PFSK-1 (cell line): ENCODE measurements around the gene ARHGAP5.

ENCODE experiments used
- FOXP2 ChIP-seq: optimal IDR thresholded peaks from 2 replicates; pipeline ENCODE3; 2011; ENCODE audit warnings: borderline replicate concordance, control low read depth, inconsistent platforms; ENCODE audit not compliant: insufficient read depth; ENCODE audit errors: extremely low read length, extremely low read depth
- POLR2AphosphoS5 ChIP-seq: IDR thresholded peaks from 2 replicates; pipeline ENCODE4 v1.6.1; 2012; ENCODE audit warnings: low read depth, mild to moderate bottlenecking, control low read depth, low read length, moderate library complexity
- REST ChIP-seq, 2 experiments: IDR thresholded peaks; 2 replicates each; pipeline versions ENCODE4 v1.6.1 to v1.8.0; 2011 to 2012; ENCODE audit warnings: low read depth in 2 of 2, low read length in 2 of 2, control low read depth in 1 of 2, inconsistent platforms in 1 of 2, mild to moderate bottlenecking in 1 of 2, moderate library complexity in 1 of 2; ENCODE audit not compliant: insufficient read depth in 1 of 2
- SIN3A ChIP-seq: IDR thresholded peaks from 2 replicates; pipeline ENCODE4 v1.6.1; 2012; ENCODE audit warnings: mild to moderate bottlenecking, low read length, moderate library complexity, borderline replicate concordance; ENCODE audit not compliant: insufficient read depth
- TAF1 ChIP-seq: IDR thresholded peaks from 2 replicates; pipeline ENCODE4 v1.6.1; 2012; ENCODE audit warnings: low read length, control low read depth, borderline replicate concordance; ENCODE audit not compliant: insufficient read depth

The ARHGAP5 gene

DNA sequence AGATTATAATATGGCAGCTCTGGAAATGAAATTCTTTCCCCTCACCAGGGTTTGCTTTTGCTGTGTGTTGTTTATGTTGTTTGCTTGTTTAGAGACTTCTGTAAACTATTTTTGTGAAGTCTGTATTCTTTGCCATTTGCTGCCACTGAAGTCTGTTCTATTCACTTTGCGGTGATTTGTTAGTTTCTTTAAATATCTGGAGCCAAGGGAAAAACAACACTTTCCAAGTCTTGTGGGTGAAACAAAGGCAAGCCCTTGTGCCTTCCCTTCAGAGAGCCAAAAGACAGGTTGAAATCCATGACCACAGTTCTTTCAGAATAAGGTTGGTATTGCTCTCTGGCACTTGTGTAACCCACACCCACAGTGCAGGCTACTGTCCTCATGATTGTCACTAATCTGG is 65.2 kb downstream of the ARHGAP5 start:
- TF ChIP-seq REST (IDR thresholded peaks at IDR 0.05; ENCODE audit: insufficient read depth in 1 of 2, low read depth in 2 of 2, low read length in 2 of 2) (no peak), POLR2AphosphoS5 (no peak), SIN3A (no peak), TAF1 (no peak), FOXP2 (no peak)

GRCh38 chr14:32142754-32143437 is 65.8 kb downstream of the ARHGAP5 start:
- no peak for TF ChIP-seq FOXP2
- no peak for TF ChIP-seq SIN3A
- TF ChIP-seq TAF1: no peak
- TF ChIP-seq POLR2AphosphoS5: no peak
- no peak for TF ChIP-seq REST (IDR thresholded peaks at IDR 0.05; ENCODE audit: insufficient read depth in 1 of 2, low read depth in 2 of 2, low read length in 2 of 2)

- no peak for TF ChIP-seq POLR2AphosphoS5
Measured at GRCh38 chr14:32150392-32150791, 73.3 kb downstream of the ARHGAP5 start.

- no peak for TF ChIP-seq REST (IDR thresholded peaks at IDR 0.05; ENCODE audit: insufficient read depth in 1 of 2, low read depth in 2 of 2, low read length in 2 of 2)
- no peak for TF ChIP-seq FOXP2
- TF ChIP-seq POLR2AphosphoS5: no peak
- no peak for TF ChIP-seq SIN3A
- no peak for TF ChIP-seq TAF1
Measured at GRCh38 chr14:32166029-32166428, 88.9 kb downstream of the ARHGAP5 start.

GRCh38 chr14:32166924-32167323 is 89.8 kb downstream of the ARHGAP5 start:
- TF ChIP-seq POLR2AphosphoS5 (no peak), SIN3A (no peak), FOXP2 (no peak), REST (IDR thresholded peaks at IDR 0.05; ENCODE audit: insufficient read depth in 1 of 2, low read depth in 2 of 2, low read length in 2 of 2) (no peak), TAF1 (no peak)
